HG03139 (cell line): ENCODE data around the gene ZNF726.
"Not testable (repeated sequence)": the region's sequence is repeated elsewhere in the genome, so short reads cannot be mapped to it uniquely, and the experiment has no call there.

Experiments used
- ATAC-seq: cut with Tn5 transposase; IDR thresholded peaks from one replicate; pipeline ENCODE4 v1.9.1; 2021; ENCODE audit not compliant: unreplicated experiment

The ZNF726 gene

DNA sequence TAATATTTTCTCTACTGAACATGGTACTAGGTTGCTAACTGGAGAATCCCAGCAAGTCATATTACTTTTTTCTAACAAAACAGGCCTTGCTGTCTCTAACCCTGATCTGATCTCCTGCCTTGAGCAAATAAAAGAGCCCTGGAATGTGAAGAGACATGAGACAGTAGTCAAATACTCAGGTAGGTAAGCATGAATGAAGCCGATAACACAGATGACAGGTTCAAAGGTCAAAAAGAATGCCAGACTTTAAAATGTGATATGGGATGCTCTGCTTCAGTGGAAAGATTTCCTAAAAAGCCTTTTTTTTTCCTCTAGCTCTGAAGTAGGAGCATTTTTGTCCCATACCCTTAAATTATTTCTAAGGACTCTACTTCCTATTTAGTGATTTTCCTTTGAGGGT lies 28.7 kb downstream of the ZNF726 start:
- ATAC-seq, result no peak

DNA sequence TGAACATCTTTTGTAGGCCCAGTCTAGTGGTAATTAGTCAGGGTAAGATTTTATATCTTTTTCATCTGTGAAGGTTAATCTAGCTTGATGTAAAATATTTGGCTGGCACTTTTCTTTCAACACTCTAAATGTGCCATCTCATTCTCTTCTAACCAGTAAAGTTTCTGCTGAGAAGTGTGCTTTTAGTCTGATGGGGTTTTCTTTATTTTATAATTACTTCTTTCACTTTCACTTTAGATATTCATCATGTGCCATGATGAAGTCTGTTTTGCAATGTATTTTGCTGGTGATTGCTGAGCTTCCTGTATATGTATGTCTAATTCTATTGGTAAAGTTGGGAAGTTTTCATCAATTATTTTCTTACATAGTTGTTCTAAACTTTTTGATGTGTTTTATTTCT lies 31.9 kb downstream of the ZNF726 start:
- no peak for ATAC-seq

DNA sequence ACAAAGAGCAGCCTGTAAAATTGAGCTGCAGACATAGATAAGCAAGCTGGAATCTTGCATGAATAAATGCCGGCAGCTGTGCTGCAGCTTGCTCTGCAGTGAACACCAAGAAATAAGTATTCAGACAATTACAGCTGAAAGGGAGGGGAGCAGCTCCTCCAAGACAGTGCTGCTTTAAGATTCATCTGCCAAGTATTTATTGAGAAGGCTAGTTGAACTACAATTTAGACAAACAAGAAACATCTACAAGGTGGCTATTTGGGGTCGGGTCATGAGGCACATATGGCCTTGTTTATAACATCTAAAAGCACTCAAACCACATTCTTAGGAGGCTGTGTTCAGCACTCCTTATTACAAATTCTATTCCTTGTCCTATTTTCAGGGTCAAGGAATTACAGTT lies 34.9 kb downstream of the ZNF726 start:
- no peak for ATAC-seq

DNA sequence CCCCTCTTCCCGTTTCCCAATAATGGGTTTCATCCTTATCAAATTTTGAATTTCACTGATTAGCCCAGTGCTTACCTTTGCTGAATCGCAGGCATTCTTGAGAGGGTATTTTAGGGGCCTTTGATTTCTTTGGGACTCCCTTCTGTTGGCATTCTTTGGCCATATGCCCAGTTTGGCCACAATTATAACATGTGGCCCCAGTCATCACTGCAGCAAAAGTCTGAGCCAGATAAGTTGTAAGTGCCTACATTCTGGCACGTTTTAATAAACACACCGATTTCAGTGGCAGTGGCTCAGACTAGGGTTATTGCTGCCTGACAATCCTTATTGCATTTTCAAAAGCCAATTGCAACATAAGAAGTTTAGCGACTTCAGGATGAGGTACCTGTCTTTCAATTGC lies 41.4 kb downstream of the ZNF726 start:
- no peak for ATAC-seq

DNA sequence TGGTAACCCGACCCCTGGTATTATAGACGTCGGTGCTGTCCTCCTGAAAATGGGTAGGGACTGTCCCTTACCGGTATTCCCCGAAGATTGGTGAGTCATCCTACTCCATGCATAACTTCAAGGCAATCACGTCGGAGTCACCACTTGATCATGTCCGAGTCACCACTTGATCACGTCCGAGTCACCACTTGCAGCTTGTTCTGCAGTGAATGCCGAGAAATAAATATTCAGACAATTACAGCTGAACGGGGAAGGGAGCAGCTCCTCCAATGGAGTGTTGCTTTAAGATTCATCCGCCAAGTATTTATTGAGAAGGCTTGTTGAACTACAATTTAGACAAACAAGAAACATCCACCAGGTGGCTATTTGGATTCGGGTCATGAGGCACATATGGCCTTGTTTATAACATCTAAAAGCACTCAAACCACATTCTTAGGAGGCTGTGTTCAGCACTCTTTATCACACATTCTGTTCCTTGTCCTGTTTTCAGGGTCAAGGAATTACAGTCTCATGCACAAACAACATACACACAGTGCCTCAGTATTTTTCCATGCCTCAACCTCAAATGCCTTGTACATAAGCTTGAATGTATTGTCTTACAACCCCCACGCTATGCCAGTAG lies 43.1 kb downstream of the ZNF726 start:
- no peak for ATAC-seq

DNA sequence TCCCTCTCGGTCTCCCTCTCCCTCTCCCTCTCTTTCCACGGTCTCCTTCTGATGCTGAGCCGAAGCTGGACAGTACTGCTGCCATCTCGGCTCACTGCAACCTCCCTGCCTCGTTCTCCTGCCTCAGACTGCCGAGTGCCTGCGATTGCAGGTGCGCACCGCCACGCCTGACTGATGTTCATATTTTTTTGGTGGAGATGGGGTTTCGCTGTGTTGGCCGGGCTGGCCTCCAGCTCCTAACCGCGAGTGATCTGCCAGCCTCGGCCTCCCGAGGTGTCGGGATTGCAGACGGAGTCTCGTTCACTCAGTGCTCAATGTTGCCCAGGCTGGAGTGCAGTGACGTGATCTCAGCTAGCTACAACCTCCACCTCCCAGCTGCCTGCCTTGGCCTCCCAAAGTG lies 48.7 kb downstream of the ZNF726 start:
- not testable (repeated sequence) for ATAC-seq

DNA sequence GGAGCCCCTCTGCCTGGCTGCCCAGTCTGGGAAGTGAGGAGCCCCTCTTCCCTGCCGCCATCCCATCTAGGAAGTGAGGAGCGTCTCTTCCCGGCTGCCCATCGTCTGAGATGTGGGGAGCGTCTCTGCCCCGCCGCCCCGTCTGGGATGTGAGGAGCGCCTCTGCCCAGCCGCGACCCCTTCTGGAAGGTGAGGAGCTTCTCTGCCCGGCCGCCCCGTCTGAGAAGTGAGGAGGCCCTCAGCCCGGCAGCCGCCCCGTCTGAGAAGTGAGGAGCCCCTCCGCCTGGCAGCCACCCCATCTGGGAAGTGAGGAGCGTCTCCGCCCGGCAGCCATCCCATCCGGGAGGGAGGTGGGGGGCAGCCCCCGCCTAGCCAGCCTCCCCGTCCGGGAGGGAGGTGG lies 49.2 kb downstream of the ZNF726 start:
- not testable (repeated sequence) for ATAC-seq

DNA sequence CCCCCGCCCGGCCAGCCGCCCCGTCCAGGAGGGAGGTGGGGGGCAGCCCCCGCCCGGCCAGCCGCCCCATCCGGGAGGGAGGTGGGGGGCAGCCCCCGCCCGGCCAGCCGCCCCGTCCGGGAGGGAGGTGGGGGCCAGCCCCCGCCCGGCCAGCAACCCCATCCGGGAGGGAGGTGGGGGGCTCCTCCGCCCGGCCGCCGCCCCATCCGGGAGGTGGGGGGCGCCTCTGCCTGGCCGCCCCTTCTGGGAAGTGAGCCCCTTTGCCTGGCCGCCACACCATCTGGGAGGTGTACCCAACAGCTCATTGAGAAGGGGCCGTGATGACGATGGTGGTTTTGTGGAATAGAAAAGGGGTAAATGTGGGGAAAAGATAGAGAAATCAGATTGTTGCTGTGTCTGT lies 49.6 kb downstream of the ZNF726 start:
- ATAC-seq, result not testable (repeated sequence)

DNA sequence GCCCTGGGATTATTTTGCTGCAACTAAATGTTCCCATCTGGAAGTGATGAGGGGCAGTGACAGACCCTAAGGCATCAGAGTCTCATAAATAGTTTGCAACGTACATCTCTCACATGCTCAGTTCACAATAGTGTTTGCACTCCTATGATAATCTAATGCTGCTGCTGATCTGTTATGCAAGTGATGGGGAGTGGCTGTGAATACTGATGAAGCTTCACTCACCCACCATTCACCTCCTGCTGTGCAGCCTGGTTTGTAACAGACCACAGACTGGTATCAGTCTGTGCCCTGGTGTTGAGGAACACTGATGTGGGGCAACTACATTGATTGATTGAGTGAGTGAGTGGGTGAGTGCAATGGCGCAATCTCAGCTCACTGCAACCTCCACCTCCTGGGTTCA lies 54.9 kb downstream of the ZNF726 start:
- ATAC-seq, result no peak

DNA sequence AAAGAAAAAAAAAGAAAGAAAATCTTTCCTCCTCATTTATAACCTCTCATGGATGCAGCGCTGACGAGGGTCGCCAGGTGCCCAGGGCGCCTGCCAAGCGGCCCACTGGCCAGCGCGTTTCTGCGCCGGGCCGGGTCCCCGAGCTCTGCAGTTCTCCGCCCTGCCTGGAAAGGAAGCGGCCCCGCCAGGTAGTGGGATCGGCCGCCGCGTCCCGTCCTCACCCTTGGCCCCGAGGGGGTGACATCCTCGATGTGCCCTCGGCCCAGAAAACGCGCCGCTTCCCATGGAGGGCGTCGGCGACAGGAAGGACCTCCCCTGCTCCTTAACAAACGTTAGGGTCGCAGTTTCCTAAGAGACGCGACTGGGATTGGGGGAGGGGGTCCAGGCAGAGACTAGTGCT lies 56.9 kb downstream of the ZNF726 start:
- no peak for ATAC-seq

DNA sequence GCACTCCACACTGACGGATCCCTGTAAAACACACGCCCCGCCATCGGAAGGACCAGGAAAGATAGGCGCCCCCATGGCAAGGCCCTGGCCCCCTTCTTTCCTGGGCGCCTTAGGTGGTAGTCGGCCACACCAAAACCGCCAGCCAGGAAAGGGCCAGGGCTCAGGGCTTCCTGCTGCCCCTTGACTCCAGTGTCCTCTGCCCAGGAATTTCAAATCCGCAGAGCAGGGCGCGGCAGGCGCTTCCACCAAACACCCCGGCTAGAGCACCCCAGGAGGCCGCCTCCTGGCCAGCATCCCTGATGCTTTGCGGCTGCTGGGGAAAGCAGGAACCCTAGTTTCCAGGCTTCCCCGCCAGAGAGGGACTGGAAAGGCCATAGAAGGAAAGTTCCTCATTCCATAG lies 57.5 kb downstream of the ZNF726 start:
- ATAC-seq, result no peak

DNA sequence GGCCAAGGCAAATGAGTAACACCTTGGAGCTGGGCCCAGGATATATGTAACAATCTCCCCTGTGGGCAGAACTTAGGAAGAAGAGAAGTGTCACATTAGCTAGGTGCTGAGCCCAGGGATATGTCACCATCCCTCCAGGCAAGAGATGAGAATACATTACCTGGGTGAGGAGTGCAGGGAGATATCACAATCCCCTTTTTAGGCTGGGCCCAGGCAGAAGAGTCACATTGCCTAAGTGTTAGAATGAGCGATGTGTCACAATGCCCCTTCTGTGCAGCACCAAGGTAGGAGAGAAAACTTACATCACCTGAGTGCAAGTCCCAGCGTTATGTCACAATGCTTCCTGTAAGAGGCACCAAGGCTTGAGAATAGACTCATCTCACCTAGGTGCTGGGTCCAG lies 60.3 kb downstream of the ZNF726 start:
- no peak for ATAC-seq

DNA sequence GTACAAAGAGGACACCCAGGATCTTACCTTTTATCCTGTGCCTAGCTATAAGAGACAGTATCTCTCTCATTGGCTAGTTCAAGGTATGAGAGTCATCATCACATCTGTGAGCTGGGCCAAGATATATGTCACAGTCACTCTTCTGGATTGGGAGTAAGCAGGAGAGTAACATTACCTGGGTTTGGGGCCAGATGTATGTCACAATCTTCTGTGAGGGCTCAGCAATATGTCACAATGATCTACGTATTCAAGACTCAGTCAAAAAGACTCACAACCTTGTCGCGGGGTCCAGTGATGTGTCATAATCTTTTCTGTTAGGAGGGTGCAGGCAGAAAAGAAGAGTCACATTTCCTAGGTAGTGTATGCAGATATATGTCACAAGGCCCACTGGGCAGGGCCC lies 61.9 kb downstream of the ZNF726 start:
- ATAC-seq, result not testable (repeated sequence)

DNA sequence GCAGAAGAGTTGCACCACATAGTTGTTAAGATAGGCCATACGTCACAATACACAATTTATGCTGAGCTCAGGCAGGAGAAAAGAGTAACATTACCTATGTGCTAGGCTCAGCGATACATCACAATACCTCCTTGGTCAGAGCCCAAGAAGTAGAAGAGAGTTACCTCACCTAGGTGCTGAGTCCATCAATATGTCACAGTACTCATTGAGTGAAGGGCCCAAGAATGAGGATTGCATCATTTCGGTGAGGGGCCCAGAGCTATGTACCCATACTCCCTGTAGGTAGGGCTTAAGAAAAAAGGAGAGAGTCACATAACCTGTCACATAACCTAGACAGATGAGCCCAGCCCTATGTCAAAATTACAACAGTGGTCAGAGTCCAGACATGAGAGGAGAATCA lies 62.6 kb downstream of the ZNF726 start:
- ATAC-seq, result not testable (repeated sequence)

DNA sequence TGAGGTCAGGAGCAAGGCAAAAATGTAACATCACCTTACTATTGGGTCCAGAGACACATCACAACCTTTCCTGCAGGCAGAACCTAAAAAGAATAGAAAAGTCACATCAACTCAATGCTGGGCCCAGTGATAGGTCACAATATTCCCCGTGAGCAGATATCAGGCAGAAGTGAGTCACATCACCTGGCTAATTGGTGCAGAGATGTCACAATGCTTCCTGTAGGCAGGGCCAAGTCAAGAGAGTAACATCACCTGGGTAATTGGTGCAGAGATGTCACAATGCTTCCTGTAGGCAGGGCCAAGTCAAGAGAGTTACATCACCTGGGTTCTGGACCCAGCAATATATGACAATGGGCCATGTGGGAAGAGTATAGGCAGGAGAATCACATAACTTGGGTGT lies 63.4 kb downstream of the ZNF726 start:
- no peak for ATAC-seq

DNA sequence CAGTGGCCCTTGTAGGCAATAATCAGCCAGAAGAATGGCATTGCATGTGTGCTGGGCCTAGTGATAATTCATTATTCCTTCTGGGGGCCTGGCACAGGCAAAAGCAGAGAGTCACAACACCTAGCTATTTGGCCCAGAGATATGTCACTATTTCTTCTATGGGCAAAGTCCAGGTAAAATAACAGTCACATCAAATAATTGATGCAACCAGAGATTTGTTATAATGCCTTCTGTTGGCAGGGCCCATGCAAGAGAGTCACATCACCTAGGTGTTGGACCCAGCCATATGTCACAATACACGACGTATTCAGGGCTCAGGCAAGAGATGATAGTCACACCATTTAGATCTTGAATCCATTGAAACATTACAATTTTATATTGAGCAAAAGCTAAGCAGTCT lies 66.1 kb downstream of the ZNF726 start:
- ATAC-seq, result no peak

DNA sequence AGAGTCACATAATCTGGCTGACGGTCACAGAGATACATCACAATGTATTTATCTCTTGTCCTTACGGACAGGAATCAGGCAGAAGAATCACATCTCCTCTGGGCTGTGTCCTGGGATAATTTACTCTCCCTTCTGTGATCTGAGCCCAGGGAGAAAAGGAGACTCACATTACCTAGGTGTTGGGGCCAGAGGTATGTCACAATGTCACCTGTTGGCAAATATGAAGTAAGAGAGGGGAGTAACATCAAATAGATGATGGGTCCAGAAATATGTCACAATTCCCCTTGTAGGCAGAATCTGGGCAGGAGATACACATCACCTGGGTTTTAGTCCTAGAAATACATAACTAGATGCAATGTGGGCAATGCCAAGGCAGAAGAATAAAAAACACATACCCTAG lies 67.2 kb downstream of the ZNF726 start:
- no peak for ATAC-seq

DNA sequence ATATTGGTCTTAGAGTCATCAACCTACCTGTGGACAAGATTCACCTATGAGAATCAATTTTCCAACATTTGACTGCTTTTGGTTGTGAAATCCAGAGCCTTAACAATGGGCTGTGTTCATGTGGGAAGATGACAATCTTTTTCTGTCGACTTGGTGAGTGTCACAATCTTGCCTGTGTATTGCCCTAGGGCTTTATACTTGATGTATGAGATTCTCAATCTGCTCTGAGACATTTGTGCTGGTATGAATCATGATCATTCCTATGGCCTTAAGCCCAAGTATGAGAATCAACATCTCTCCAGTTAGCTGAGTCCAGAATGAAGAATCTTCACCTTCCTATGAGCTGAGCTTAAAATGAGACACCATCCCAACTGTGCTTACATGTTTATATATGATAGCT lies 68.7 kb downstream of the ZNF726 start:
- no peak for ATAC-seq
